ENCODE results near the gene NLGN2. TPM values are rescaled to one million over a fixed set of nuclear protein-coding genes. Genes with fewer than 3 reads are reported as not detected.

The NLGN2 gene
- total RNA-seq, 3 donors from 2014 or later, result 2.9 to 38.0 (median 6.7) TPM

- no peak overlapping the region for H3K4me3 ChIP-seq
- intact Hi-C loops (cut with DNase I, micrococcal nuclease), result no loop called here
- H3K4me1 ChIP-seq (ENCODE audit: low read depth), result peaks cover 8% of the 10 kb centered on the region
- DNase-seq (no peak), ATAC-seq (no peak)
- no peak for TF ChIP-seq CTCF (IDR thresholded peaks at IDR 0.05)
- no peaks in the 10 kb centered on the region for H3K9me3 ChIP-seq
- H3K36me3 ChIP-seq (ENCODE audit: low read depth), result no peaks in the 10 kb centered on the region
Measured at GRCh38 chr17:7388856-7389255, 18.8 kb upstream of the NLGN2 start.

DNA sequence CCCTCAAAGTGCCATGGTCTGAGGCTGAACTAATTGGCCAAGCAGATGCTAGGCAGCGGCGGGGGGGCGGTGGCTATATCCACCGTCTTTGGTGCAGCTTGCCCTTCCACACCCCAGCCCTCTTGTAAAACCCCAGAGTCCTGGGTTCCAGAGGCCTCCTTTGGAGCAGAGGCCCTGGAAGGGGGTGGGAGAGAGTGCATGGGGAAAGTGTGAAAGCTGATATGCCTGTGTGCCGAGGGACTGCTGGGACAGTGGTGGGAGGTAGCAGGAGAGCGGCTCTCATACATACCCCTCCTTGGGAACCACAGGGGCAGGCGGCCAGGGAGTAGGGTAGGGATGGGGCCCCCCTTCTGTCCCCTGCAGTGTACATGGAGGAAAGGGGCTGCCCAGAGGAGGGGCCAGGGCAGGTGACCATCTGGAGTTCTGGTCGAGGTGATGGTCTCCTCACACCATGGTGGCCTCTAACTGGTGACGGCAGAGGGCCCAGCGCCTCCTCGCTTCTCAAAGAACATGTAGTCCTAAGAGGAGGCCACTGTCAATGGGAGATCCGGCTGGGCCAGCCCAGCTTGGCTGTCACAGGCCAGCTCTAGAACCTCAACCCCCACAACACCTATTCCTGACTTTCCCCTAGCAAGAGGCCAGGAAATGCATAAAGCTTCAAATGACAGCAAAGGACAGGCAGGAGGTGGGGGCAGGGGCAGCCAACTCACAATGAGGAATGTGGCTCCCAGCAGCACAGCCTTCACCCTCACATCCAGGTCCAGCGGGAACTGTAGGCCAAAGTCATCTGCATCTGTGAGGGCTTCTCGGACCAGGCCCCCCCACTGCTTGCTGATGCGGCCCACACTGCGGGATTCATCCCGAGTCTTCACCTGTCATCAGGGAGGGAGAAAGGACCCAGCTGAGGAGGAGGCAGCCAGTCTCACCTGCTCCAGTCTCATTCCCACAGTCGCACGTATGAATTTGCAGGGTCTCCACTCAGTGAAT, 17.4 kb upstream of the NLGN2 start:
- Histone ChIP-seq H3K4me1 (ENCODE audit: low read depth) (peaks cover 8% of the 10 kb centered on the region), H3K4me3 (no peak overlapping the region), H3K9me3 (no peaks in the 10 kb centered on the region), H3K36me3 (ENCODE audit: low read depth) (no peaks in the 10 kb centered on the region)
- intact Hi-C loops (cut with DNase I, micrococcal nuclease), result no loop called here
- no peak for TF ChIP-seq CTCF (IDR thresholded peaks at IDR 0.05)
- ATAC-seq, result no peak
- DNase-seq, result no peak

- ATAC-seq, result no peak
- Histone ChIP-seq H3K36me3 (ENCODE audit: low read depth) (no peaks in the 10 kb centered on the region), H3K9me3 (no peaks in the 10 kb centered on the region), H3K4me3 (no peak overlapping the region), H3K4me1 (ENCODE audit: low read depth) (peaks cover 8% of the 10 kb centered on the region)
- intact Hi-C loops (cut with DNase I, micrococcal nuclease), result no loop called here
- DNase-seq, result no peak
- TF ChIP-seq CTCF (IDR thresholded peaks at IDR 0.05), result no peak
Measured at GRCh38 chr17:7391307-7391706, 16.3 kb upstream of the NLGN2 start.

DNA sequence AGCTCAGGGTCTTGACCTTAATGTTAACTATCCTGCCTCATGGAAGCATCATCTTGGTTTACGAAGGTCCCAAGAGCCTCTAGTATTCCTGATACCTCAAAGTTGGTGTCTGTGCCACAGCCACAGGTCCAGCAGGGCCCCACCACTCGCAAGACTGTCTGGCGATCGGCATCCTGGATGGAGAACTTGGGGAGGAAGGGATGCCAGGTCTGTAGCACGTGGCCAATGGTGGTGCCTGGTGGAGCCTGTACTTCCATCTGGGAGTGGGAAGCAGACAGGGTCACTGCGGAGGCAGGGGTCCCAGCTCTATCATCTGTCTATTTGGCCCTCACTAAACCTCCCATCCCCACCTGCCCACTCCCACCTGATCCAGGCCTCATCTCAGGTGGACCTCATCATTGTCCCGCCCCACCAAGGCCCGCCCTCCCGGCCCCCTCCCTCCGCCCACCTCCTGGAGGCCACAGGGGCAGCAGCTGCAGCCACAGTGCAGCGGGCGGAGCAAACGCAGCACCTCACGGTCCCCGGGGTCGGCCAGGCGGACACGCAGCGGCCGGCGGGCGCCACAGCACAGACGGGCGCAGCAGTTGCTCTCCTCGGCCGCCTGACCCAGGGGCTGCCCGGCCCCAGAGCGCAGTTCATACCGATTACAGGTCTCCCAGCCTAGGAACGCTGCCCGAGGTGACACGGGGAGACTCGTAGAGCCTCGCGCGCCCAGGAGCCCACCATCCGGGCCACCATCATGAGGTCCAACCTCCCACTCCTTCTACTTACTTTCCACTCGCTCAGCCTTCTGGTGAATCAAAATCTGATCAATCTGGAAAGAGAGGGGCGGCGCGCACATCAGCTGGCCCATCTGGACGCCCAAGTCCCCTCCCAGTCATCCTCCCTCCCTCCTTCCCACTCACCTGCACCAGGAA, 14.7 kb upstream of the NLGN2 start:
- Histone ChIP-seq H3K4me1 (ENCODE audit: low read depth) (peaks cover 8% of the 10 kb centered on the region), H3K9me3 (no peaks in the 10 kb centered on the region), H3K4me3 (no peak overlapping the region), H3K36me3 (ENCODE audit: low read depth) (no peaks in the 10 kb centered on the region)
- TF ChIP-seq CTCF (IDR thresholded peaks at IDR 0.05), result no peak
- DNase-seq, result peak in 1 of 3 donors; percentile 40
- intact Hi-C loops (cut with DNase I, micrococcal nuclease), result no loop called here
- no peak for ATAC-seq

DNA sequence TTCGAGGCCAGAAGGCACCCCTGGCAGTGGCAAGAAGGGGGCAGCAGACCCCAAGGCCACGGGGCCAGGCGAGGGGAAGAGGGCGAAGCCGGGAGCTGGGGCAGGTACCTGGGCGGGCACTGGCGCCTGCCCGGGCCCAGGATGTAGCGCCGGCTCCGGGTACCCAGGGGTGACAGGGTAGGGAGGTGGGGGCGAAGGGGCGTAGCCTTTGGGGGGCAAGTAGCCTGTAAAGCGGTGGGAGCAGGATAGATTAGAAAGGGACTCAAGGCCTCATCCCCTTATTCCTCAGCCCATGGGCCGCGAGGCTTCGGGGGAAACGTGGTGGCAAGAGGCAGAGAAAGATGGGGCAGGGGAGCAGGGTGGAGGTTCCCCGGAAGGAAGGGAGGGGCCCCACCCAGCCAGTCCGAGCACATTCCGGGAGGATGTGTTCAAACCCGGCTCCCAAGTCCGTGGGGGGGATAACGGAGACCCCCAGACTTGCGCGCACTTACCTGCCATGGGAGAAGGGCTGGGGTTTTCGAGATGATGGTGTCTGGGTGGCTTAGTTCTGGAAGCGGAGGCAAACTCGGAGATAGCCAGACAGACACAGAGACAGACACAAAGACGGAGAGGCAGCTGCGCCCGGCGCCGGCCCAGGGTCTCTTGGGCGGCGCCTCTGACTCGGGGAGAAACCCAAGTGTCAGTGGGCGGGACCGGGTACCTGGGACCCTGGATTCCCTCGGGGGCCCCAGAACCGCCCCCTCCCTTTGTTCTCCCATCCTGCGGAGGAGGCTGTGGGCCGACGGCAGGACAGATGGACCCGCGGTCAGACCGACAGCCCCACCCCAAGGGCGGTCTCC, 13.8 kb upstream of the NLGN2 start:
- no peak for TF ChIP-seq CTCF (IDR thresholded peaks at IDR 0.05)

More for the DNA sequence above, 13.8 kb upstream of the NLGN2 start:
- peak in 2 of 3 donors; percentile 62 to 72 for DNase-seq
- Histone ChIP-seq H3K4me3 (peak overlapping the region; percentile 29), H3K4me1 (ENCODE audit: low read depth) (peaks cover 8% of the 10 kb centered on the region), H3K9me3 (no peaks in the 10 kb centered on the region), H3K36me3 (ENCODE audit: low read depth) (no peaks in the 10 kb centered on the region)
- peak; percentile 44 for ATAC-seq
- intact Hi-C loops (cut with DNase I, micrococcal nuclease), result no loop called here
